ENCODE measurements around the gene MED28. TPM values are rescaled to one million over a fixed set of nuclear protein-coding genes. Genes with fewer than 3 reads are reported as not detected.

The MED28 gene
- total and polyA plus RNA-seq, 11 donors, result 4.4 to 22.1 (median 15.0) TPM

- TF ChIP-seq, protein P1, sequence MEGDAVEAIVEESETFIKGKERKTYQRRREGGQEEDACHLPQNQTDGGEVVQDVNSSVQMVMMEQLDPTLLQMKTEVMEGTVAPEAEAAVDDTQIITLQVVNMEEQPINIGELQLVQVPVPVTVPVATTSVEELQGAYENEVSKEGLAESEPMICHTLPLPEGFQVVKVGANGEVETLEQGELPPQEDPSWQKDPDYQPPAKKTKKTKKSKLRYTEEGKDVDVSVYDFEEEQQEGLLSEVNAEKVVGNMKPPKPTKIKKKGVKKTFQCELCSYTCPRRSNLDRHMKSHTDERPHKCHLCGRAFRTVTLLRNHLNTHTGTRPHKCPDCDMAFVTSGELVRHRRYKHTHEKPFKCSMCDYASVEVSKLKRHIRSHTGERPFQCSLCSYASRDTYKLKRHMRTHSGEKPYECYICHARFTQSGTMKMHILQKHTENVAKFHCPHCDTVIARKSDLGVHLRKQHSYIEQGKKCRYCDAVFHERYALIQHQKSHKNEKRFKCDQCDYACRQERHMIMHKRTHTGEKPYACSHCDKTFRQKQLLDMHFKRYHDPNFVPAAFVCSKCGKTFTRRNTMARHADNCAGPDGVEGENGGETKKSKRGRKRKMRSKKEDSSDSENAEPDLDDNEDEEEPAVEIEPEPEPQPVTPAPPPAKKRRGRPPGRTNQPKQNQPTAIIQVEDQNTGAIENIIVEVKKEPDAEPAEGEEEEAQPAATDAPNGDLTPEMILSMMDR (IDR thresholded peaks at IDR 0.05), result no peak
- Histone ChIP-seq H3K4me1 (peaks cover 0 to 12% (median 0%) of the 10 kb centered on the region in 12 donors), H3K27me3 (peaks cover 0 to 5% (median 0%) of the 10 kb centered on the region in 9 donors), H3K27ac (no peak overlapping the region), H3K36me3 (no peaks in the 10 kb centered on the region), H3K9me3 (no peaks in the 10 kb centered on the region), H3K4me3 (no peak overlapping the region)
- ATAC-seq, result no peak
- no peak for DNase-seq
- WGBS, 4 donors, result 88 to 92% (median 90%) methylated on average over 3 of the region's 3 CpGs
- intact Hi-C loops (cut with DNase I), result no loop called here
These were observed 48.3 kb downstream of the MED28 start for GRCh38 chr4:17662694-17663093.

- H3K36me3 ChIP-seq, result no peaks in the 10 kb centered on the region
- ATAC-seq, result peak in 1 of 4 donors; percentile 28
- H3K27me3 ChIP-seq, result no peaks in the 10 kb centered on the region
- WGBS, 4 donors, result 44 to 46% (median 46%) methylated on average over 4 of the region's 4 CpGs
- H3K4me3 ChIP-seq, result no peak overlapping the region
- TF ChIP-seq, protein P1 (IDR thresholded peaks at IDR 0.05), result no peak
- H3K27ac ChIP-seq, result no peak overlapping the region
- H3K4me1 ChIP-seq, result peaks cover 0 to 12% (median 0%) of the 10 kb centered on the region in 12 donors
- no peaks in the 10 kb centered on the region for H3K9me3 ChIP-seq
- intact Hi-C loops (cut with DNase I), result no loop called here
- no peak for DNase-seq
These were observed 50.3 kb downstream of the MED28 start for GRCh38 chr4:17664755-17665154.

DNA sequence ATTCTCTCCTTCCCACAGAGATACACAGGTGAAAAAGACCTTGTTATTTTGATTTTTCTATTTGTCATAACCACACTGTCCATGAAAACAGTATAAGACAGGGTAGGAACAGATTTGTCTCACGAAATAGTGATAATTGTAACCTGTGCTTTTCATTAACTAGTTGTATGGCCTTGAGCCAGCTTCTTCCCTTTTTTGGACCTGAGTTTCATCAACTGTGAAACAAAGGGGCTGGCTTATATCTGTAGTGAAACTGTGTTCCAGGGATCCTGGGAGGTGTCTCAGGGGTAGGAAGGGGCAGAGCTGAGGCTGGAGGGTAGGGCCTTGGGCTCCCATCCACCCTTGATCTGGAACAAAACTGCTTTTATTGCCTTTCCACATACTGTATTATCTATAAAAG, 50.9 kb downstream of the MED28 start:
- H3K4me1 ChIP-seq, result peaks cover 0 to 12% (median 0%) of the 10 kb centered on the region in 12 donors
- H3K27ac ChIP-seq, result no peak overlapping the region
- no peaks in the 10 kb centered on the region for H3K9me3 ChIP-seq
- H3K4me3 ChIP-seq, result no peak overlapping the region
- intact Hi-C loops (cut with DNase I), result no loop called here
- 41 to 46% (median 43%) methylated on average over 1 of the region's 1 CpG for WGBS, 4 donors
- no peaks in the 10 kb centered on the region for H3K36me3 ChIP-seq
- TF ChIP-seq, protein P1 (IDR thresholded peaks at IDR 0.05), result no peak
- no peak for TF ChIP-seq POLR2A (IDR thresholded peaks at IDR 0.05)
- H3K27me3 ChIP-seq, result no peaks in the 10 kb centered on the region
- DNase-seq (no peak), ATAC-seq (no peak)

DNA sequence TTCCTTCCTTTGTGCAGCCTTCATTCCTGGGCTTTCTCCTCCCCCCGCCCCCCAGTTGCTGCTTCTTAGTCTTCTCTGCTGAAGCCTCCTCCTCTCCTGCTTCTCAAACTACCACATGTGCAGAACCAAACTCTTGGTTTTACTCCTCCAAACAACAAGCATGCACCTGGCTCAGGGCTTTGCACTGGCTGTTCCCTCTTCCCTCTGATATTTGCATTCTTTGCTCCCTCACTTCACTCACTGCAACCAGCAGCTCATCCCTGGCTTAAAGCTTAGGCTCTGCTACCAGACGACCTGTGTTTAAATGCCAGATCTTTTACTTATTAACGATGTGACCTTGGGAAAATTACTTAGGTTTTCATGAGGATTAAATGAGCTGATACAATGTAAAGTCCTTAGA, 51.4 kb downstream of the MED28 start:
- intact Hi-C loops (cut with DNase I), result no loop called here

More for the DNA sequence above, 51.4 kb downstream of the MED28 start:
- ATAC-seq, result no peak
- peaks cover 0 to 12% (median 0%) of the 10 kb centered on the region in 12 donors for H3K4me1 ChIP-seq
- no peak overlapping the region for H3K27ac ChIP-seq
- no peaks in the 10 kb centered on the region for H3K27me3 ChIP-seq
- H3K4me3 ChIP-seq, result no peak overlapping the region
- no peak for DNase-seq
- 65 to 81% (median 78%) methylated on average over 3 of the region's 3 CpGs for WGBS, 4 donors
- H3K9me3 ChIP-seq, result no peaks in the 10 kb centered on the region
- no peaks in the 10 kb centered on the region for H3K36me3 ChIP-seq
- TF ChIP-seq, protein P1 (IDR thresholded peaks at IDR 0.05), result no peak
- no peak for TF ChIP-seq POLR2A (IDR thresholded peaks at IDR 0.05)
